Naive thymus-derived CD8-positive, alpha-beta T cell (primary cell): Measurements from ENCODE around the gene TMEM100. TPM values are rescaled to one million over a fixed set of nuclear protein-coding genes. Genes with fewer than 3 reads are reported as not detected.

ENCODE experiments used
- polyA plus RNA-seq, 3 donors: library from polyadenylated mRNA; unstranded; fragments of 300-500 nt; fragmentation: Illumina TruSeq; gene quantifications; one replicate each; pipeline ENCODE4 v1.2.3, GENCODE V29; 2021
- total RNA-seq, 8 experiments: library from RNA in 2 of 8; stranded (reverse) in 2 of 8; gene quantifications; one replicate each; pipeline ENCODE4 v1.2.3 and lab custom pipeline; 2021 to 2026

TMEM100 gene
- total and polyA plus RNA-seq, 5 experiments from 2014 or later = not detected

Other genes with a start within 250 kb of the TMEM100 start
- gene SMIM36, start 211.4 kb downstream of the TMEM100 start, total RNA-seq = not detected
- gene SMIM36, start 211.4 kb downstream of the TMEM100 start, polyA plus RNA-seq = under 1 TPM in 1 of 3 donors, not detected in 2; 0.05 TPM
- 1 to 10 TPM; 2.7 to 2.9 TPM for gene PCTP, start 28.2 kb upstream of the TMEM100 start, total RNA-seq
- gene PCTP, start 28.2 kb upstream of the TMEM100 start, polyA plus RNA-seq = 1 to 10 TPM; 1.8 to 3.7 (median 2.3) TPM